Activated effector memory CD4-positive, alpha-beta T cell treated with Interleukin-2 at 50 U/mL for 16 hours (primary cell): ENCODE measurements around the gene NBAS.
A peak's percentile ranks its signal among the peaks of the same experiment; 100 is the strongest.

Experiments used
- DNase-seq: peaks from one replicate; pipeline ENCODE4 v3.0.0-alpha.2; 2020

Gene NBAS

GRCh38 chr2:15155959-15156574, 405.1 kb downstream of the NBAS start:
- no peak for DNase-seq

- no peak for DNase-seq
Measured at GRCh38 chr2:15154297-15154696, 406.8 kb downstream of the NBAS start.

- no peak for DNase-seq
Measured at GRCh38 chr2:15152382-15152781, 408.8 kb downstream of the NBAS start.

GRCh38 chr2:15149063-15149462, 412.1 kb downstream of the NBAS start:
- no peak for DNase-seq

- no peak for DNase-seq
Measured at GRCh38 chr2:15147591-15147990, 413.5 kb downstream of the NBAS start.

GRCh38 chr2:15146960-15147359, 414.2 kb downstream of the NBAS start:
- no peak for DNase-seq

GRCh38 chr2:15145919-15146318, 415.2 kb downstream of the NBAS start:
- no peak for DNase-seq

GRCh38 chr2:15145046-15145817, 415.9 kb downstream of the NBAS start:
- DNase-seq = no peak

- DNase-seq = peak; percentile 41
Measured at GRCh38 chr2:15142069-15142689, 419.0 kb downstream of the NBAS start.

- no peak for DNase-seq
Measured at GRCh38 chr2:15141211-15141610, 419.9 kb downstream of the NBAS start.

- DNase-seq = no peak
Measured at GRCh38 chr2:15136639-15137038, 424.5 kb downstream of the NBAS start.

GRCh38 chr2:15134957-15135356, 426.2 kb downstream of the NBAS start:
- no peak for DNase-seq

- DNase-seq = no peak
Measured at GRCh38 chr2:15133461-15133860, 427.7 kb downstream of the NBAS start.

- DNase-seq = no peak
Measured at GRCh38 chr2:15128846-15129245, 432.3 kb downstream of the NBAS start.

- DNase-seq = no peak
Measured at GRCh38 chr2:15127876-15128275, 433.3 kb downstream of the NBAS start.

GRCh38 chr2:15127301-15127700, 433.8 kb downstream of the NBAS start:
- DNase-seq = no peak

- DNase-seq = no peak
Measured at GRCh38 chr2:15126373-15126772, 434.8 kb downstream of the NBAS start.

- no peak for DNase-seq
Measured at GRCh38 chr2:15122915-15123314, 438.2 kb downstream of the NBAS start.

GRCh38 chr2:15120631-15121030, 440.5 kb downstream of the NBAS start:
- DNase-seq = no peak

GRCh38 chr2:15119722-15120175, 441.4 kb downstream of the NBAS start:
- DNase-seq = no peak

- no peak for DNase-seq
Measured at GRCh38 chr2:15117409-15118050, 443.6 kb downstream of the NBAS start.
